ENCODE results near the gene ARMC3. TPM values are rescaled to one million over a fixed set of nuclear protein-coding genes. Genes with fewer than 3 reads are reported as not detected.

ARMC3 gene
- total and polyA plus RNA-seq, 9 donors, result 1.6 to 39.8 (median 3.0) TPM; not detected in 4

- Histone ChIP-seq H3K27ac (no peak overlapping the region), H3K9me3 (no peaks in the 10 kb centered on the region), H3K4me3 (no peak overlapping the region), H3K4me1 (ENCODE audit: insufficient read depth) (peaks cover 4% of the 10 kb centered on the region), H3K27me3 (no peaks in the 10 kb centered on the region), H3K36me3 (no peaks in the 10 kb centered on the region)
- TF ChIP-seq CTCF (IDR thresholded peaks at IDR 0.05), result no peak
- no peak for TF ChIP-seq EP300 (IDR thresholded peaks at IDR 0.05)
- TF ChIP-seq POLR2A (IDR thresholded peaks at IDR 0.05), result no peak
- intact Hi-C loops (cut with DNase I), result no loop called here
- WGBS, 3 donors, result 43 to 56% (median 47%) methylated on average over 4 of the region's 4 CpGs
- DNase-seq, result no peak
These were observed 151.8 kb downstream of the ARMC3 start for GRCh38 chr10:23079700-23080099.

DNA sequence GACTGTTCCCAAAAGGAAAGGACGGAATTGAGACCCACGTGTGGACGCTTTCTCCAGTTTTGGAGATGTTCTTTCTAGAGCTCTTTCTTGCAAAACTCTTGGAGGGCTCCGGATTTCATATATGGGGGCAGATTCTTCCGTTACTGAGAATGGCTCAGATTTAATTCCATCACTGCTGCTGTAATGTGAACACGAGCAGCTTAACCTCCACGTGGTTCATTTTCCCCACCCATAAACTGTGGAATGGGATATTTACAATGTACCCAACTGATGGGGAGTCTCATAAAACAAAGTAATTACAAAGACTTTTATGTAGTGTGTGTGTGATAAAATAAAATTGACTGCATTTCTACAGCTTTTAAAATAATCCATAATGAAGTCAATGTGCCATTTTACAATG, 152.4 kb downstream of the ARMC3 start:
- TF ChIP-seq CTCF (IDR thresholded peaks at IDR 0.05) (no peak), EP300 (IDR thresholded peaks at IDR 0.05) (no peak), POLR2A (IDR thresholded peaks at IDR 0.05) (no peak)
- WGBS, 3 donors, result 56 to 64% (median 58%) methylated on average over 7 of the region's 7 CpGs

GRCh38 chr10:23081221-23081750, 153.4 kb downstream of the ARMC3 start:
- no peak overlapping the region for H3K4me3 ChIP-seq
- no peak overlapping the region for H3K27ac ChIP-seq
- H3K36me3 ChIP-seq, result no peaks in the 10 kb centered on the region
- peaks cover 4% of the 10 kb centered on the region for H3K4me1 ChIP-seq (ENCODE audit: insufficient read depth)
- intact Hi-C loops (cut with DNase I), result no loop called here
- H3K9me3 ChIP-seq, result no peaks in the 10 kb centered on the region
- DNase-seq, result no peak
- H3K27me3 ChIP-seq, result no peaks in the 10 kb centered on the region
- WGBS, 3 donors, result 3 to 4% (median 3%) methylated on average over 7 of the region's 7 CpGs
- TF ChIP-seq EP300 (IDR thresholded peaks at IDR 0.05) (no peak), CTCF (IDR thresholded peaks at IDR 0.05) (no peak), POLR2A (IDR thresholded peaks at IDR 0.05) (no peak)

More for the DNA sequence above, 152.4 kb downstream of the ARMC3 start:
- Histone ChIP-seq H3K27me3 (no peaks in the 10 kb centered on the region), H3K4me1 (ENCODE audit: insufficient read depth) (peaks cover 4% of the 10 kb centered on the region), H3K4me3 (no peak overlapping the region), H3K9me3 (no peaks in the 10 kb centered on the region), H3K36me3 (no peaks in the 10 kb centered on the region), H3K27ac (no peak overlapping the region)
- no peak for DNase-seq
- intact Hi-C loops (cut with DNase I), result no loop called here

GRCh38 chr10:23081891-23082290, 154.0 kb downstream of the ARMC3 start:
- Histone ChIP-seq H3K27ac (no peak overlapping the region), H3K9me3 (no peaks in the 10 kb centered on the region), H3K4me1 (ENCODE audit: insufficient read depth) (peaks cover 4% of the 10 kb centered on the region), H3K36me3 (no peaks in the 10 kb centered on the region), H3K4me3 (no peak overlapping the region), H3K27me3 (no peaks in the 10 kb centered on the region)
- no peak for TF ChIP-seq EP300 (IDR thresholded peaks at IDR 0.05)
- TF ChIP-seq POLR2A (IDR thresholded peaks at IDR 0.05), result no peak
- no peak for TF ChIP-seq CTCF (IDR thresholded peaks at IDR 0.05)
- no peak for DNase-seq
- 86 to 96% (median 91%) methylated on average over 4 of the region's 4 CpGs for WGBS, 3 donors
- intact Hi-C loops (cut with DNase I), result no loop called here

Small RNA genes lying within 50 kb of the gene (small RNA-seq; reads per million reads assigned to genes)
- not detected for gene RNA5SP304

Other genes with a start within 250 kb of the ARMC3 start
- gene PIP4K2A, start 213.5 kb upstream of the ARMC3 start, total RNA-seq, result 10 to 100 TPM in 5 of 7 donors, 1 to 10 TPM in 2; 4.3 to 27.0 (median 18.4) TPM
- 10 to 100 TPM in 1 of 2 donors, 1 to 10 TPM in 1; 9.8 to 85.6 TPM for gene PIP4K2A, start 213.5 kb upstream of the ARMC3 start, polyA plus RNA-seq
- 10 to 100 TPM; 16.5 to 35.8 (median 33.1) TPM for gene MSRB2, start 167.5 kb downstream of the ARMC3 start, total RNA-seq
- gene MSRB2, start 167.5 kb downstream of the ARMC3 start, polyA plus RNA-seq, result 10 to 100 TPM; 16.5 to 37.1 TPM

Data from ovary (tissue), 9 donors.